NCI-H2227 (cell line): ENCODE data around the gene OR11A1.

Experiments
- DNase-seq: peaks from one replicate; lab custom pipeline; 2025; ENCODE audit not compliant: unreplicated experiment; lab: John Stamatoyannopoulos, UW

The OR11A1 gene

GRCh38 chr6:29456971-29457370 lies at the start of gene OR11A1, which contains the start of gene OR2H1:
Gene OR11A1, minus strand, starts transcription at chr6:29457071. Its CDS starts 29,430 bp downstream, at chr6:29427641.
Gene OR2H1, plus strand, starts transcription at chr6:29457155. Its CDS starts 4,615 bp downstream, at chr6:29461770.
- no peak for DNase-seq

- DNase-seq: no peak
Measured at GRCh38 chr6:29506446-29507067, 49.7 kb upstream of the OR11A1 start.

GRCh38 chr6:29505808-29506207 lies 48.9 kb upstream of the OR11A1 start:
- no peak for DNase-seq

GRCh38 chr6:29504961-29505360 lies 48.1 kb upstream of the OR11A1 start:
- DNase-seq: no peak

- DNase-seq: no peak
Measured at GRCh38 chr6:29502597-29502996, 45.7 kb upstream of the OR11A1 start.

- DNase-seq: no peak
Measured at GRCh38 chr6:29502181-29502580, 45.3 kb upstream of the OR11A1 start.

GRCh38 chr6:29501106-29501505 lies 44.2 kb upstream of the OR11A1 start:
- no peak for DNase-seq

GRCh38 chr6:29500594-29500993 lies 43.7 kb upstream of the OR11A1 start:
- DNase-seq: no peak

GRCh38 chr6:29499704-29500103 lies 42.8 kb upstream of the OR11A1 start:
- no peak for DNase-seq

GRCh38 chr6:29496961-29497360 lies 40.1 kb upstream of the OR11A1 start:
- DNase-seq: no peak

GRCh38 chr6:29495571-29495970 lies 38.7 kb upstream of the OR11A1 start:
- no peak for DNase-seq

- no peak for DNase-seq
Measured at GRCh38 chr6:29494131-29494530, 37.3 kb upstream of the OR11A1 start.

- no peak for DNase-seq
Measured at GRCh38 chr6:29493261-29493660, 36.4 kb upstream of the OR11A1 start.

- DNase-seq: no peak
Measured at GRCh38 chr6:29491574-29491973, 34.7 kb upstream of the OR11A1 start.

GRCh38 chr6:29490552-29490951 lies 33.7 kb upstream of the OR11A1 start:
- DNase-seq: no peak

- DNase-seq: no peak
Measured at GRCh38 chr6:29490055-29490454, 33.2 kb upstream of the OR11A1 start.

- DNase-seq: no peak
Measured at GRCh38 chr6:29489286-29489685, 32.4 kb upstream of the OR11A1 start.

- DNase-seq: no peak
Measured at GRCh38 chr6:29488874-29489273, 32.0 kb upstream of the OR11A1 start.

- DNase-seq: no peak
Measured at GRCh38 chr6:29487660-29488059, 30.8 kb upstream of the OR11A1 start, which contains the start of gene MAS1L. Gene MAS1L, minus strand, starts transcription at chr6:29487956. Its CDS starts 54 bp downstream, at chr6:29487902.

GRCh38 chr6:29487131-29487530 lies 30.3 kb upstream of the OR11A1 start:
- DNase-seq: no peak

- DNase-seq: peak; percentile 64
Measured at GRCh38 chr6:29486577-29486976, 29.7 kb upstream of the OR11A1 start.

- no peak for DNase-seq
Measured at GRCh38 chr6:29483735-29484134, 26.9 kb upstream of the OR11A1 start.

GRCh38 chr6:29483186-29483585 lies 26.3 kb upstream of the OR11A1 start:
- DNase-seq: no peak
